Erythroblast (primary cell): ENCODE measurements around the gene WDR76.

ENCODE experiments used
- GATA1 ChIP-seq: IDR thresholded peaks from 2 replicates; pipeline ENCODE4 v1.6.1; 2011; ENCODE audit warnings: low read depth, mild to moderate bottlenecking, control low read depth, low read length, moderate library complexity
- POLR2A ChIP-seq: IDR thresholded peaks from 2 replicates; pipeline ENCODE4 v1.6.1; 2011; ENCODE audit warnings: mild to moderate bottlenecking, low read length

DNA sequence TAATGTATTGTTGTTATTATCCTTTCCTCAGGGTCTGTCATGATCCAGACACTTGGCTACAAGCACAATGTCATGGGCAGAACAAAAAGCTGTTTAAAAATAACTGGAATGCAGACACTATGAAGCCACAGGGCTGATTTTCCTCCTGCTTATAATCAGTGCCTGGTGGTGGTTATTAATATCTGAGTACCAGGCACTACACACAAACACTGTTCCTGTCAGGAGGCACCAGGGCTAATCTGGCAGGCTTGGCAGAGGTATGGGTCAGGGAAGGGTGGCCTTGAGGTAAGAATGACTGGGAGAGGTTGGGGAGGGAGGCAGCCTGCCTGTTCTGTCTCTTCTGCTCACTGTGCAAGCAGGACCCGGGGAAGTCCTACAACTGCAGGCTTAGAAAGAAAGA, 67.2 kb downstream of the WDR76 start:
- TF ChIP-seq POLR2A (no peak), GATA1 (no peak)
